H1 (cell line): Measurements from ENCODE around the gene CDK5R2. TPM values are rescaled to one million over a fixed set of nuclear protein-coding genes. Genes with fewer than 3 reads are reported as not detected.

Experiments used
- CTCF ChIA-PET: fragments of 300-600 bp; sonication (Branson Sonifier 250); formaldehyde crosslinking; loops from one replicate; lab custom pipeline; 2021; ENCODE audit not compliant: partially characterized antibody; lab: Charles Lee
- POLR2A ChIA-PET: fragments of 300-600 bp; sonication (Branson Sonifier 250); formaldehyde crosslinking; loops from one replicate; lab custom pipeline; 2021; ENCODE audit warnings: inconsistent platforms; ENCODE audit not compliant: partially characterized antibody; lab: Charles Lee
- DNase-seq, 2 experiments: peaks; one replicate each; pipeline versions ENCODE4 v3.0.0 to v3.0.0-alpha.2; 2010 to 2022; ENCODE audit warnings: low spot score in 2 of 2, low read depth in 1 of 2, mixed read lengths in 1 of 2
- FAIRE-seq: peaks from 2 replicates; lab custom pipeline; 2011; peaks lifted over from hg19 to GRCh38; lab: Jason Lieb, UNC
- H2AFZ ChIP-seq: 2 replicates; pipeline ENCODE4 v1.8.1; 2012; ENCODE audit warnings: low read length, inconsistent platforms
- H2AK5ac ChIP-seq: 2 replicates; pipeline ENCODE4 v1.6.1; 2013; ENCODE audit warnings: low read depth, low read length
- H2BK120ac ChIP-seq: replicated peaks from 2 replicates; pipeline ENCODE3; 2013; ENCODE audit warnings: low read depth, low read length, inconsistent platforms
- H2BK12ac ChIP-seq: 2 replicates; pipeline ENCODE4 v1.6.1; 2013; ENCODE audit warnings: low read depth, low read length
- H2BK15ac ChIP-seq: 2 replicates; pipeline ENCODE4 v1.6.1; 2013; ENCODE audit warnings: low read length
- H2BK20ac ChIP-seq: 2 replicates; pipeline ENCODE4 v1.6.1; 2013; ENCODE audit warnings: low read length
- H2BK5ac ChIP-seq: 2 replicates; pipeline ENCODE4 v1.6.1; 2013; ENCODE audit warnings: low read depth, low read length
- H3K14ac ChIP-seq: 2 replicates; pipeline ENCODE4 v1.6.1; 2013; ENCODE audit warnings: inconsistent platforms; ENCODE audit not compliant: insufficient read length
- H3K18ac ChIP-seq: 2 replicates; pipeline ENCODE4 v1.6.1; 2013; ENCODE audit warnings: low read length; ENCODE audit errors: extremely low read depth
- H3K23ac ChIP-seq: 2 replicates; pipeline ENCODE4 v1.6.1; 2013; ENCODE audit warnings: inconsistent platforms; ENCODE audit not compliant: insufficient read length
- H3K23me2 ChIP-seq: 2 replicates; pipeline ENCODE4 v1.6.1; 2013; ENCODE audit warnings: low read depth, low read length
- H3K27ac ChIP-seq: 2 replicates; pipeline ENCODE4 v1.6.1; 2011; ENCODE audit warnings: low read depth, low read length, inconsistent platforms
- H3K27me3 ChIP-seq, 4 experiments: replicated peaks in 1 of 4; 1 replicate in 1 of 4; 2 replicates in 3 of 4; pipeline versions ENCODE4 v1.6.1 to v1.8.1; 2011 to 2013; ENCODE audit warnings: low read length in 3 of 4, mild to moderate bottlenecking in 3 of 4, inconsistent platforms in 2 of 4, mixed read lengths in 2 of 4, moderate library complexity in 1 of 4; ENCODE audit not compliant: control insufficient read depth in 3 of 4, insufficient read depth in 3 of 4; ENCODE audit errors: extremely low read depth in 1 of 4
- H3K36me3 ChIP-seq, 4 experiments: 2 replicates each; pipeline versions ENCODE4 v1.6.1 to v1.8.1; 2011 to 2013; ENCODE audit warnings: mild to moderate bottlenecking in 4 of 4, low read length in 3 of 4, moderate library complexity in 2 of 4, control low read depth in 1 of 4, inconsistent platforms in 1 of 4; ENCODE audit not compliant: insufficient read depth in 4 of 4, control insufficient read depth in 2 of 4
- H3K4ac ChIP-seq: replicated peaks from 2 replicates; pipeline ENCODE3; 2013; ENCODE audit warnings: low read length, low read depth, mixed read lengths, inconsistent platforms; ENCODE audit not compliant: insufficient read length
- H3K4me1 ChIP-seq, 4 experiments: replicated peaks in 1 of 4; 1 replicate in 1 of 4; 2 replicates in 3 of 4; pipeline versions ENCODE4 v1.6.1 to v1.8.1; 2011 to 2013; ENCODE audit warnings: low read length in 3 of 4, inconsistent platforms in 2 of 4, mixed read lengths in 1 of 4; ENCODE audit not compliant: insufficient read depth in 4 of 4, control insufficient read depth in 3 of 4
- H3K4me2 ChIP-seq, 2 experiments: 2 replicates each; pipeline versions ENCODE4 v1.6.1 to v1.8.1; 2011 to 2013; ENCODE audit warnings: low read depth in 2 of 2, low read length in 2 of 2, control low read depth in 1 of 2, inconsistent platforms in 1 of 2, mild to moderate bottlenecking in 1 of 2; ENCODE audit not compliant: insufficient read depth in 1 of 2
- H3K4me3 ChIP-seq, 4 experiments: fragments of 200-600, 300-600 bp in 1 of 4; sonication (generic), shearing (Covaris generic), sonication (Bioruptor Twin) in 1 of 4; 2 replicates each; pipeline versions ENCODE4 v1.5.1 to v1.8.1; 2011 to 2016; ENCODE audit warnings: low read length in 4 of 4, low read depth in 3 of 4, control low read depth in 2 of 4, inconsistent platforms in 2 of 4, mild to moderate bottlenecking in 2 of 4, mixed read lengths in 1 of 4, moderate library complexity in 1 of 4; ENCODE audit not compliant: insufficient read depth in 2 of 4; ENCODE audit errors: extremely low read depth in 1 of 4
- H3K56ac ChIP-seq: replicated peaks from 2 replicates; pipeline ENCODE3; 2013; ENCODE audit warnings: low read depth, mild to moderate bottlenecking, mixed read lengths, low read length, inconsistent platforms; ENCODE audit not compliant: insufficient read length
- H3K79me1 ChIP-seq: 2 replicates; pipeline ENCODE4 v1.6.1; 2013; ENCODE audit warnings: low read depth, low read length, control low read depth
- H3K79me2 ChIP-seq, 2 experiments: 2 replicates each; pipeline versions ENCODE4 v1.6.1 to v1.8.1; 2012 to 2013; ENCODE audit warnings: low read length in 2 of 2, mild to moderate bottlenecking in 2 of 2, inconsistent platforms in 1 of 2; ENCODE audit not compliant: insufficient read depth in 2 of 2, control insufficient read depth in 1 of 2
- H3K9ac ChIP-seq, 4 experiments: replicated peaks in 1 of 4; 1 replicate in 1 of 4; 2 replicates in 3 of 4; pipeline versions ENCODE4 v1.6.1 to v1.8.1; 2011 to 2013; ENCODE audit warnings: low read depth in 3 of 4, low read length in 3 of 4, control low read depth in 2 of 4, mild to moderate bottlenecking in 2 of 4, moderate library complexity in 2 of 4, inconsistent platforms in 1 of 4; ENCODE audit errors: extremely low read depth in 1 of 4
- H3K9me3 ChIP-seq, 2 experiments: 2 replicates each; pipeline versions ENCODE4 v1.6.1 to v1.8.1; 2012 to 2013; ENCODE audit warnings: mild to moderate bottlenecking in 2 of 2, moderate library complexity in 2 of 2, control low read depth in 1 of 2, inconsistent platforms in 1 of 2, low read depth in 1 of 2, low read length in 1 of 2, mixed read lengths in 1 of 2; ENCODE audit not compliant: insufficient read depth in 2 of 2
- H4K20me1 ChIP-seq, 2 experiments: replicated peaks in 1 of 2; 2 replicates each; pipeline versions ENCODE3 to v1.8.1; 2011 to 2013; ENCODE audit warnings: inconsistent platforms in 2 of 2, low read length in 2 of 2, mild to moderate bottlenecking in 1 of 2; ENCODE audit not compliant: insufficient read depth in 2 of 2, control insufficient read depth in 1 of 2
- H4K5ac ChIP-seq: 2 replicates; pipeline ENCODE4 v1.6.1; 2013; ENCODE audit warnings: low read length, low read depth, mixed read lengths, inconsistent platforms; ENCODE audit not compliant: insufficient read length
- H4K8ac ChIP-seq: 2 replicates; pipeline ENCODE4 v1.8.0; 2013; ENCODE audit warnings: mild to moderate bottlenecking, moderate library complexity, low read length, inconsistent platforms; ENCODE audit not compliant: insufficient read depth; ENCODE audit errors: extremely low read depth
- H4K91ac ChIP-seq: replicated peaks from 2 replicates; pipeline ENCODE3; 2013; ENCODE audit warnings: low read length, mixed read lengths, inconsistent platforms; ENCODE audit not compliant: insufficient read length
- EZH2 ChIP-seq: fragments of 200-600 bp; sonication (generic); IDR thresholded peaks from 2 replicates; pipeline ENCODE4 v1.7.1; 2012; ENCODE audit warnings: low read depth, mild to moderate bottlenecking, moderate library complexity, low read length, inconsistent platforms; ENCODE audit not compliant: severe bottlenecking
- JUN ChIP-seq: IDR thresholded peaks from 2 replicates; pipeline ENCODE4 v1.6.1; 2011; ENCODE audit warnings: low read depth, mild to moderate bottlenecking, improper control_type of control experiment, low read length
- SUZ12 ChIP-seq: fragments of 200-600 bp; sonication (generic); IDR thresholded peaks from 2 replicates; pipeline ENCODE4 v1.6.1; 2012; ENCODE audit warnings: mild to moderate bottlenecking, inconsistent platforms, low read length, moderate library complexity, mixed read lengths
- WGBS, 2 experiments: shearing (Covaris generic) in 1 of 2; methylation state at CpG; one replicate each; pipeline versions ENCODE4 v1.1.6 to v1.1.7; 2013 to 2015; ENCODE audit warnings: low lambda C conversion rate in 2 of 2, mixed read lengths in 2 of 2, inconsistent platforms in 1 of 2, low coverage in 1 of 2, missing lambda C conversion rate in 1 of 2; ENCODE audit not compliant: insufficient replicate concordance in 2 of 2, insufficient coverage in 1 of 2, insufficient read length in 1 of 2; ENCODE audit errors: extremely low coverage in 1 of 2, missing lambda C conversion rate in 1 of 2; 5-methylcytosine and 5-hydroxymethylcytosine counted together
- polyA plus RNA-seq, 7 experiments: library from polyadenylated mRNA; depleted of rRNA in 3 of 7; stranded (reverse) in 5 of 7; unstranded in 2 of 7; fragments of >200 nt in 5 of 7; fragments of 200-250 nt in 2 of 7; gene quantifications; 1 replicate in 5 of 7; 2 replicates in 1 of 7; 4 replicates in 1 of 7; pipeline versions ENCODE4 v1.2.1 to v1.2.3, GENCODE V29; 2011 to 2013; ENCODE audit warnings: missing spikeins in 2 of 7, mixed read lengths in 2 of 7
- total RNA-seq: library from RNA; stranded (reverse); fragmentation: NEBNext Ultra II Directional; extraction: Animal tissue kit (Norgen Biotek cat#: 25700); gene quantifications from 2 replicates; pipeline ENCODE4 v1.2.1, GENCODE V29; 2021

Gene CDK5R2
- total and polyA plus RNA-seq, 2 of the 8 experiments (the other 6 are each of a cell fraction or from before 2014, with no cell fraction given), result 0.14 TPM; not detected in 1

- peak overlapping the region; percentile 75; the same call in 1 of the 2 replicates for H2AK5ac ChIP-seq
- DNase-seq, result no peak
- H3K14ac ChIP-seq, result no peak overlapping the region
- H2BK12ac ChIP-seq, result peak overlapping the region; percentile 81; the same call in 1 of the 2 replicates
- H2BK15ac ChIP-seq, result peak overlapping the region; percentile 18; the same call in 1 of the 2 replicates
- 0 out of 2 replicates have a peak overlapping the region, but pooled peaks have one; percentile 61 for H2BK20ac ChIP-seq
- H3K4me1 ChIP-seq, result peaks cover 0 to 34% (median 24%) of the 10 kb centered on the region in 4 experiments; a peak in 6 of 7 replicates
- no peak for TF ChIP-seq JUN
- TF ChIP-seq SUZ12, result peak; percentile 86
- TF ChIP-seq EZH2, result peak; percentile 89
- no peak overlapping the region for H2AFZ ChIP-seq
- H3K9ac ChIP-seq, result no peak overlapping the region
- H4K5ac ChIP-seq, result no peak overlapping the region
- POLR2A ChIA-PET, result interaction anchor here (1.1 kb wide), 1 partner anchor 11 kb away, joined by 4 read pairs; no protein-coding TSS in a partner anchor
- peaks cover 5 to 9% of the 10 kb centered on the region in 2 experiments for H4K20me1 ChIP-seq
- H3K56ac ChIP-seq, result no peak overlapping the region
- FAIRE-seq, result no peak
- 0 out of 2 replicates have a peak overlapping the region, but pooled peaks have one; percentile 75 for H3K18ac ChIP-seq
- peaks cover 12% of the 10 kb centered on the region; the same call in 1 of the 2 replicates for H3K23me2 ChIP-seq
- peak overlapping the region; percentile 52 to 74 for H3K4me2 ChIP-seq
- CTCF ChIA-PET, result interaction anchor here (0.6 to 19.5 kb wide), 28 partner anchors 9 to 521 kb away, joined by 3 to 284 read pairs (median 8); partner anchors contain the start of genes CFAP65, CRYBA2, FEV and IHH
- peak overlapping the region in 1 of 4 experiments; percentile 65; a peak in 2 of 8 replicates for H3K4me3 ChIP-seq
- 8% methylated on average over 24 of the region's 26 CpGs; no CpG with 5 or more reads in 1 of the 2 experiments for WGBS, 2 experiments
- no peak overlapping the region for H3K27ac ChIP-seq
- no peaks in the 10 kb centered on the region for H3K9me3 ChIP-seq
- H3K4ac ChIP-seq, result no peak overlapping the region
- 0 out of 8 replicates have a peak, but pooled peaks cover 0 to 5% (median 0%) of the 10 kb centered on the region in 4 experiments for H3K36me3 ChIP-seq
- no peaks in the 10 kb centered on the region for H3K79me2 ChIP-seq
- peaks cover 80 to 97% (median 93%) of the 10 kb centered on the region in 4 experiments for H3K27me3 ChIP-seq
- H3K79me1 ChIP-seq, result no peaks in the 10 kb centered on the region
- H3K23ac ChIP-seq, result no peak overlapping the region
- no peak overlapping the region for H2BK120ac ChIP-seq
- H4K91ac ChIP-seq, result no peak overlapping the region
- H4K8ac ChIP-seq, result peak overlapping the region; percentile 36; the same call in 1 of the 2 replicates
- H2BK5ac ChIP-seq, result no peak overlapping the region
Measured at GRCh38 chr2:219001100-219001576, 41.7 kb downstream of the CDK5R2 start.
